GM19035 (cell line): ENCODE data around the gene FAM72C.
"Not testable (repeated sequence)": the region's sequence is repeated elsewhere in the genome, so short reads cannot be mapped to it uniquely, and the experiment has no call there.

ENCODE experiments used
- ATAC-seq: cut with Tn5 transposase; IDR thresholded peaks from one replicate; pipeline ENCODE4 v1.9.1; 2021; ENCODE audit not compliant: unreplicated experiment

FAM72C gene

DNA sequence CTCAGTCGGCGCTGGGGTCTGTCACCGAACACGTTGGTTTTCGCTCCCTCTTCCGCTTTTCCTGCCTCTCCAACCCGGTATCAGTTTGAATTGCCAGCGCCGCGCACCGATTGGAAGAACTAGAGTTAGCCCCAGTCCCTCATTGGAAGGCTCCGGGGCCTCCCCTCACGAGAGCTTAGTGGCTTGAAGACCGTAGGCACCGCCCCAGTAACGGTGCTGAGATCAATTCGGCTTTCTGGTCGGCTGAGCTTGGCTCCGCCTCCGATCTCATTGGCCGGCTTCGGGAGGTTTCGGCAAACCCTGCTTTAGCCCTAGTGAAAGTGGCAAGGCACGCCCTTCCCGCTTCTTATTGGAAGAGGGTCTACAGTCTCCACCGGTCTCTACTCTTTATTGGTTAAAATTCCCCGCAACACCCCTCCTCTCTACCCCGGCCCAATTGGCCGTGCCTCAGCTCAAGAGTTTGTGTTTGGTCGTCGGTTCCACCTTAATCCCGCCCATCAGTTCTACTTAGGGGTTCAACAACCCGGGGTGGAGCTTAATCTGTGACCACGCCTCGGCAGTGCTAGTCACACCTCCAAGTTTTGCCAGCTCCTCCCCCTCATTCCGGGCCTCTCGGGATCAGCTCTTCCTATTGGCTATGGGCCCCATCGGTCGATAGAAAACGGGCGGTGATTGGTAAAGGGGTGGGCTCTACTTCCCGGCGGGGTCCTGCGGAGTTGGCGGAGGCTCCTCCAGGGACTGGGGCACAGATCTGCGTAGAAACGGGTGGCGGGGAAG lies at the start of gene FAM72C:
FAM72C (minus strand) TSS at position 63 of the 777 bp plus-strand sequence. CDS start 845 bp downstream, outside the sequence.
- peak; percentile 81 for ATAC-seq

DNA sequence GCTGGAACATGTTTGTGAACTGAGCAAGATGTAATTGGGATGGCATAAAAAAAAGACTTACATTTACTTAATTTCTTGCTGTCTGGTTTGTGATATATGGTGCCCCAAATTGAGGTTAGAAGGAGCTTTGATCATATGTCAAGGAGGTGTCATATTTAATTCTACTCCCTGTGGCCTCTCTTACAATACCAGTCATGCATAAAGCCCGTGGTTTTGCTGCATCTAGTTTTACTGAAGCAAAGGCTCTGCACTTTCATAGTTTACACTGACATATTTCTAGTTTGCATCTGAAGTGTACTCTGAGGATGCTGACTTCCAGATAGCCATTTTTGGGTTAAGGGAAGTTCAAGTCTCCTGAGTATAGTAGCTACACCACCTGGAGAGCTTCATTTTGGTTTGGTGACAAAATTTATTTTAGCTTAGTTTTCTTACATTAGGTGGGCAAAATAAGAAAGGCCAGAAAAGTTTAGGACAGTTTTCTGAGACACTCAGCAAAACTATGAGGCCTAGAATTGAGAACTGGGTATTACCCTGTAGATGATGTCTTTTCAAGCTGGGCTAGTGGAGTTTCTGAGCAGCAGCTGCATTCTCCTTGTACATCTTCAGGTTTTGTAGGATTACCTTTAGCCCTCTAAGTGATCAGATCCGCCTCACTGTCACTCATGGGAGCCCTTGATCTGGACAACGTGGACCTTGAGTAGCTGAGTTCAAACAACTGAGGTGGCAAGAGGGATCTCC lies 48.4 kb upstream of the FAM72C start:
- ATAC-seq, result not testable (repeated sequence)

DNA sequence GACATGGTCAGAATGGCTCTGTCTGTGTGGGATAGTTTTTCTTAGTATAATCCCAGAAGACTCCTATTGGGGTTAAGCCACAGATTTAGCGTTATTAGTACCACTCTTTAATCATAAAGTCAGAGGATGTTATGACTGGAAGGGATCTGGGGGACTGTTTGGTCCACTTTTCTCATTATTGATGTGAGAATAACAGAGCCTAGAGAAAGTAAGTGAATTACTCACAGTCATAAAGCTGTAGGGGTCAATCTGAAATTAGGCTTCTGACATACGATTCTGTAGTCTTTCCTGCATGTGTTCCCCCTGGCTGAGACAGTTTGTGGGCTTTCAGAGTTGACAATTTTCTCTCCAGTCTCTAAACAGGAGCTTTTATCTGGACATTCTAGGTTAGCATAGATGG lies 47.3 kb upstream of the FAM72C start:
- not testable (repeated sequence) for ATAC-seq

DNA sequence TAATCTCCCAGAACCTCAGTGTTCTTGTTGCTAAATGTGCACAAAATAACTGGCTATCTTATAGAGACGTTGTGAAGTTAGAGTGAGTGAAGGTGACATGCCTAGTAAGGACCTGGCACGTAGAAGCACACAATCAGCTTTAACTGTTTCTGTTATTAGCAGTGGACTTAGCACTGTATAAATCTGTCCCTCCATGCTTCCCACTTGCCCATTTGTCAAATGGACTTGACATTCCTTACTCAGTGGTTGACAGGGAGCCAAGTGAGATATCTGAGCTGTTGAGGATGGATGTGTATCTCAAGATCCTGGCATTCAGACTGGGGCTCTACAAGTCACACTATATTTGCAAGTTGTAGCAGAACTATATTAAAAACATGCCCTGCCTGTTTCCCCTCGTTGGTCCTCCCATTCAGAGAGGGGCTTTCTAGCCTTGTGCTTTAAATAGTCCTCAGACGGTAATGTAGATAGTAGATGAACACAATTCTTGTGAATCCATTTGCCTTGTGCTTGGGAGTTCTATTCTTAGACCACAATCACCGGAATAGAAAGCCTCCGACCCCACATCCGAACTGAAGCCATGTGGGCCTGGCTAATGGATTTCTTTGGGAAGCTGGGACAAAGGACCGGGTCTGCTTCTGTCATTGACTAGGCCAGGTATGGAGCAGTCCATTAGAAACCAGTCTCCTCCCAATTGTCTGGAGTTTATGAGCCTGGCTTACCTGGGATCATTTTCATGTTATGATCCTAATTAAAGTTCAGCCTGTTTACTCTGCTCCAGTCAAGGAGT lies 43.6 kb upstream of the FAM72C start:
- ATAC-seq, result not testable (repeated sequence)

DNA sequence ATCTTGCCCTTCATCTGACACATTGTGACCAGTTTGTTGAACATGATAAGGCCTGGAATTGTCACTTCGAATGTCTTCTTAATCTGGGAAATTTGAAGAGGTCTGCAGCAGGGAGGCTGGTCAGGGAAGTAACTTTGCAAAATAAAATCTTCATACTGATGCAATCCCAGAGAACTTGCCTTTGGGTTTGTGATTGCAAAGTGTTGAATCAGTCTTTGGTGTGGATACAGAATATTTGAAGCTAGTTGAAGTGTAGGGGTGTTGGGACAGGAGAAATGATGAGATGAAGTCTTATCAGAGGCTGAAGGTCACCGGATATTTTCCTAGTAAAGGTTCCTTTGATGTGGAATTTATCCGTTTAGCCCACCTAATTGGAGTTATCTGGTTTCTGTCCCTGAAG lies 42.7 kb upstream of the FAM72C start:
- ATAC-seq, result not testable (repeated sequence)

DNA sequence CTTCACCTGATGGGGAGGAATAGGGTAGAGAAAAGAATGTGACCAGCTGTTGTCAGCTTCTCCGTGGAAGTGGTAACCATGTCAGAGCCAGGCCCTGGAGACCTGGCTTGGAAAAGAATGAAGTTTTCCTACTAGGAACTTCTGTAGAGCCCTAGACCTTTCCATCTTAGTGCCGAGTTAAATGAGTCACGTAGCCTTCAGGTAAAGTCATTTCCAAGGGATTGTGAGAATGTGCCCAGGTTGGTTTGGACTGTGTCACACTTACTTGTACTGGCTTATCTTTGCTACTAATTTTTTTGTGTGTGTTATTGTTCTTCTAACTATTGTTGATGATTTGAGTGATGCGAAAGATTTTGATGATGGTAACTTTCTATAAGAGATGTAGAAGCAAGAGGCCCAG lies 42.3 kb upstream of the FAM72C start:
- ATAC-seq, result not testable (repeated sequence)

DNA sequence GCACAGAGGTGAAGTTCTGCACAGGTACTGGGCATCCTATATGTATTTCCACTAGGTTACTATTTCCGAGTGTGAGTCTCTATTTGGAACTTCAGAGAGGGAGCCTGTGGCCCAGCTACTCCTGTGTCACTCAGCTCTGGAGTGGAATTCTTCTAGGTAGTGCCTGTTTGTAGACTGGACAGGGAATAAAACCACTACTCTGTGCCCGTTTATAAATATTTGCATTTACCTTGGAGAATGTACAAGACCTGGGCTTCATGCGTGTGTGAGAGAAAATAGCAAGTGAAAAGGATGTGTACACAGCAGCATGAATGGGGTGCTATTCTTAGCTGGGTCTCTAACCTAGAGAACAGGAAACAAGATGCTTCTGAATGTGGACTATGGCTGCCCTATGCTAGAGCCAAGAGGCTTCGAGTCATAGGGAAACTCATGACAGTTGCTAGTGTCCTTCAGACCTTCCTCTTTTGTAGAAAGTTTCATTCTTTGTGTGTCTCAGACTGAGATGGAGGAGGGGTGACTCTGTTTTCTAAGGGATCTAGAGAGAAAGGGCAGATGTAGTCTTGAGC lies 40.5 kb upstream of the FAM72C start:
- ATAC-seq, result peak; percentile 98

DNA sequence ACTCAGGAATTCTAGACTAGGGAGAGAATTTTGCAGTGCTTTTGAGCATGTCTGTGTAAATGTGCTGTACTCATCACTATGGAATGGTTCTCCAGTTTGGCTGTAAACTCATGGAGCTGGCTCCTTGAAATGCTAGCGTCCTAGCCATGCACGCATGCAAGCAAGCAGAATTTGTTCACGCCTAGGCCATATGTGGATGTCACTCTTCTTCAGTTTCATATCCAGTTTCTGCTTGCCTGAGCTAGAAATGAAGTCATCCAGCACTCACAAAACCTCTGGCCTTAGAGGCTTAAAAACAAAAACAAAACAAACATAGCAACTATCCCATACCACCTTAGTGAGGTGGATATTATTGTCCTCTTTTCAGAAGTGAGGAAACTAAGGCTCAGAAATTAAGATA lies 37.6 kb upstream of the FAM72C start:
- ATAC-seq, result peak; percentile 48

DNA sequence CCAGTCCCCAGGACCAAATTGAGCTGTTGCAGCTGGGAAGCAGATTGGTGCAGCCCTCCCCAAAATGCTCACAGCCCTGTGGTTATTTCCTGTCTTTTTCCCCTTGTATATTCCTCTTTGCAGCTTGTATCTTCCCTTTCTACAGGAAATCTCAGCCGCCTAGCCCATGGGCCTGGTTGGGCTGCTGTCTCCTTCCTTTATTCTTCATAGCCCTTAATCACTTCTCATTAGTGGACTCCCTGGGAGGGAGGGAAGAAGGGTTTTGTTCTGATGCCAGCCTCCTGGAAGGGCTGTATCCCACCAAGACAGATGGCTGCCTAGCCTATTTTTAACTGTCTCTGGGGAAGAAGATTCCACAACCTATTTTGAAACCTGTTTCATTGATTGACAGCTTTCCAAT lies 32.5 kb upstream of the FAM72C start:
- not testable (repeated sequence) for ATAC-seq

DNA sequence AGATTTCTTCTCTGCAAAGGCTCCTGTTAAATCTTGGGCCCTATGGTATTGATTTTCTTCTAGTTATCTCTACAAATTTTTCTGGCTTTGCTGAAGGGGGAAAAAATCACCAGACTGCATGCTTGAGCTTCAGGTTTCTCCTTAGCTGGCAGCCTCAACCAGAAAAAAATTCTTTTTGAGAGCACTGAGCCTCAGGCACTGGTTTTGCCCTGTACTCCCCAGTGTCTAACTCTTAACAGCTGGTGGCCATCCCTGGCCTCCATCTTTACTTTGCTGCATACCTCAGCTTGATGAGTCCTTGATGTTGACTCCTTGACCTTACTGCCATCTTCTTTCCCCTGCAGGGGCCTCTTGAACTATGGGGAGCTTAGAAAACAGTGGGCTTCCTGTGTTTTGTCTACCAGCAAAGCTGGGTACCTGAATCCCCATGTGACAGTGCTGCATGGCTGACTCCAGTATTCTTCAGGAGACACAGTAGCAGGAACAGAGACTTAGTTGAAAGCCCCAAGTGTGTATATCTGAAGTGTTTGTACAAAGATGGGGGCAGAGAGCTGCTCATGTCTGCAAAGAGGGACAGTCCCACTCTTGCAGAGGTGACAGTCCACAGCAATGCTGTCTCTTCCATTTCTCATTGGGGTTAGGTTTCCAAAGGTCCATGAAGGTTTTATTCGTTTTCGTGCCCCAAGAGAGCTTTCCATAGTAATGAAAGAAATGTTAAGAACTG lies 31.7 kb upstream of the FAM72C start:
- ATAC-seq, result not testable (repeated sequence)

DNA sequence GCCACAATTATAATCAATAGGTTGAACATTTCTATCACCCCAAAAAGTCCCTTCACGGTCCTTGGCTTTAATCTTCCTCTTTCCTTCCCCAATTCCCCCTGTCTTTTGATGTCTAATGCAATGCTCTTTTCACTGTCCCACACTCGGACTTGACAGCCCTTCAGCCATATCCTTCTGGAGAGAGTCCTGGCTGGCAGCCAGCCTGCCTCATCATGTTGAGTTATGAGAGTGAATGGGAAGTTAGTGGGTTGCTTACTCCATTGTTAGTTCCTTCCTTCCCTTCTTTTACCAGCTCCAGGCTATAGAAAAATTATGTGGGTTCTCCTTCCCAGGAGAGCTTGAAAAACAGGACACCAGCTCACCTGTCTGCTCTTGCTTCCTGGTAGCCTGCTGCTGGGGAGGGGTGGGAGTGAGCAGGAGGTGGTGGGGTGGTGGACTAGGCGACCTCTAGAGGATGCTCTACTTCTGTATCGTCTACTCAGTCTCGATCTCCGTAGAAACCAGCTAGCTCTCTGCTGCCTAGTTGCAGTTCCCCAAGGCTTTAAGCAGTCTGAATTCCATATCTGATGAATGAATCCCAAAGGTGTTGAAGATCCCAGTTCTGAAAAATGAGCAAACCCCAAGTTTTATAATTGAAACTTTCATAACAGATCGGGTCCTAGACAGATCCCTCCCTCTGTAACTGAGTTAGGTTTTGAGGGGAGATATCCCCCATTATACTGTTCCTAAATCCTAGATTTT lies 30.5 kb upstream of the FAM72C start:
- ATAC-seq, result not testable (repeated sequence)

DNA sequence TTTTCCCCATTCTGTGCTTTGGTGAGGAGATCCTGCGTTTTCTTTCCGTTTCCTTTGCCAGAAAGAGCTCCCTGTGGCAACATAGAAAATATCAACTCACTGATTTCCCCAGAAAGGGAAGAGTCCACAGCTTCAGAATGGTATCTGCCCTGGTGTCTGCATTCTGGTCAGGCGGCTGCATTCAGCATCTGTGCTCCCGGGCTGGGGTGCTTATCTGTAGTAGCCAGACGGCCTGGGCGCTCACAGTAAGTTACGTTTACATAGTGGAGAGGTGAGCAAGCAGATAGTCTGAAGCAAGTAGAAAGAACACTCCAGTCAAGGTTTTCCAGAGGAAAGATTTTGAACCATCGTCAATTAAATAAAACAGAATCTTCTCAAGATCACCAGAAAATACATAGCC lies 29.3 kb upstream of the FAM72C start:
- not testable (repeated sequence) for ATAC-seq

DNA sequence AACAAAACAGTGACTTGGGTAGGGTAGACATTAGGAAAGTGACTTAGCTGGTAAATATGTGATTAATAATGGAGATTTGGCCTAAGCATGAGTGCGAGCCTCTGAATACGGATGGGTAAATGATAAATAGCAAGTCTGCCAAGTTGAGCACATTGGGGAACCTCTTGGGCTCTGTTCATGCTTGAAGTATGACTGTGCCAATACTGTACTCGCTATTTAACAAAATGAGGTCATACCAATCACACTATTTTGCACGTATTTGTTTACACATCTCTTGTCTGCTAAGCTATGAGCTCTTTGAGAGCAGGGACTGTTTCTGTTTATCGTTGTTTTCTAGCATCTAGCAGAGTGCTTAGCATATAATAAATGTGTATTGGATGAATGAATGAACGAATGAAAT lies 24.2 kb upstream of the FAM72C start:
- ATAC-seq, result not testable (repeated sequence)

DNA sequence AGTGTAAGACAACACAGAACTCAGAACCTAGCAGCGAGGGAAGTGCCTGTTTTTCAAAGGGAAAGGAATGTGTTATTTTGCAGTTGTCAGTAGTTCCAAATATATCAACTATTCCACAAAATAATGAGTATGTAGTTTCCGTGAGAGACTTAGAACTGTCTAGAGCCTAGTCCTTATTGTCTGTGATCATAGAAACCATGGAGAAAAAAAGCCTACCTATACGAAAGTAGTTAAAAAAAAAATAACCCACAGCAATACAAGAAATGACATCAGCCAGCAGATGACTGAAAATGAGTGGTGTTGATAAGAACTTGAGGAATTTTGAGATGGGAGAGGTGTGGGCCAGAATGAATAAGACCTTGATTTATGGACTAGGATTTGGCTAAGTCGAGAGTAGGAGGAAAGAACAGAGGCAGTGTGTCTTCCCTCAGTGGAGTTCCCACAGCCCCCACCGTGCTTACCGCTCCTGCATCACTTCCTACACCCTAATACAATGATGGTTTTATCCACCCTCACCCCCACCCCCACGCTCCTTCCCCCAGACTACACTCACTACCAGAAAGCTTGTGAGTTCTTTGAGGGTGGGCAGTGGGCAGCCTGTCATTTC lies 21.6 kb upstream of the FAM72C start:
- not testable (repeated sequence) for ATAC-seq

DNA sequence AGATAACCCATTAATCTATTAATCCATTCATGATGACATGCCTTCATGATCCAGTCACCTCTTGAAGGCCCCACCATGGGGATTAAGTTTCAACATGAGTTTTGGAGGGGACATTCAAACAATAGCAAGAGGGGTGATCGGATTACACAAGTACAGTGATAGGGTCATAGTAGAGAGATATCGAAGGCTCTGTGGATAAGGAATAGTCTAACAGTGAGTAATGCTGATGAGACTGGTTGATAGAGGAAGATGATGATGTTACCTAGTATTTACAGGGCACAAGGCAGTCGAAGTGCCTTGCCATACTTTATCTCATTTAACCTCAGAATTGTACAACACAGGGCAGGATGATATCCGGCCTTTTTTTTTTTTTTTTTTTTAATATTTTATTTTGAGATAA lies 18.9 kb upstream of the FAM72C start:
- ATAC-seq, result not testable (repeated sequence)

DNA sequence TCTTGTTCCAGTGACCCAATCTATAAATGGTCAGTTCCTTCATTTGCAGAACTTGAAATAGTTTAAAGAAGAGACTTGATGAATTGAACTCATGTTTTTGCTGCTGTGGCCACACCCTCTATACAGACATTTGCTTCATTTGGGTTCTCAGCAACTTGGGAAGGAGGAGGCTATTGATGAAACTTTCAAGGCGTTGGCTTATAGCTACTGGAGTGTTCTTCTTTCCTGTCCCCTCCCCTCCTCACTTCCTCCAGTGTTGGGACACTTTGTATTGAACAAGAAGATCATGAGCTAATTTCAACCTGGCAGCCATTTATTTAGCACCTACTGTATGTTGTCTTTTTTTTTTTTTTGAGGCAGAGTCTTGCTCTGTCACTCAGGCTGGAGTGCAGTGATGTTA lies 17.9 kb upstream of the FAM72C start:
- ATAC-seq, result not testable (repeated sequence)

DNA sequence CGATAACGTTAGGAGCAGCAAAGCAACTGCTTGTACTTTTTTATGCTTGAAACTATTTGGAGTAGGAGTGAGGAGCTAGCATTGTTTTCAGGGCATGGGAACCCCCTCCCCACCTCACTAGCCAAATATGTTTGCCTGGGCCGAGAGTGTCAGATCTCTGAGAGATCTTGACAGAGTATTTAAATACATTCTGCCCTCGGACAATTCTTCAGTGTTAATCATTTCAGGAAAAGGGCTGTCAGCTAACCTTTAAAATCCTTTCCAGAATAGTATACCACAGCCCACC lies 17.6 kb upstream of the FAM72C start:
- not testable (repeated sequence) for ATAC-seq

DNA sequence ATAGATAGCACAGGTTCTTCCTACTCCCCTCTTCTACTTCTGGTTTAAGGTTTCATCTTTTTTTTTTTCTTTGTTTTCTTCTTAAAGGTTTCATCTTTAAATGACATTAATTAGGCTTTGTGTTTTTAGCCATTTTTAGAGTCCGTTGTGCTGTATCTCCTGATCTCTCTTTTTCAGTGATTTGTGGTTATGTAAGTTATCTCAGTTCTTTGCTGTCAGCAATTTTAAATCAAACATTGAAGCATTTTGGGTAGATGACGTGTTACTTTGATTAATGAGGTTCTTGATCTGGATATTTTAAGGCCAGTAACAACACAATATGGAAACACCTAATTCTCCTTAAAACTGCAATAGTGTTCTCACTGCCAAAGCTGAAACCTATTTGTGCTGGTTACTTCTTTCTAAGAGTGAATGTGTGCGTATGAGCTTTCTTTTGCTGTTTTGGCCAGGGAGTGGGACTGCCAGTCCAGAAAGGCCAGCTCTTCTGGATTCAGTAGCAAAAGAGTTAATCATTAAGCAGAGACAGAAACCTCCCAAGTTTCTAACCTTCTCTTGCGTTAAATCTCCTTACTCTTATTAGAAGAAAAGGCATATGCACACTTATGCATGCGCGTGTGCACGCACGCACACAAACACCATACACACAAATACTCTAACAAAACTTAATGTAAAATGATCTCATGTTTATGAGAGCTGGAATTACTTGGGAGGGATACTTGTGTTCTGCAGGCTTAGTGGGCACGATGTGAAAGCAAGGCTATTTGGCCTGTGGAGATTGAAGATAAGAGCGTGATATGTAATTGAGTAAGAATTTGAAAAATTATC lies 17.0 kb upstream of the FAM72C start:
- not testable (repeated sequence) for ATAC-seq

DNA sequence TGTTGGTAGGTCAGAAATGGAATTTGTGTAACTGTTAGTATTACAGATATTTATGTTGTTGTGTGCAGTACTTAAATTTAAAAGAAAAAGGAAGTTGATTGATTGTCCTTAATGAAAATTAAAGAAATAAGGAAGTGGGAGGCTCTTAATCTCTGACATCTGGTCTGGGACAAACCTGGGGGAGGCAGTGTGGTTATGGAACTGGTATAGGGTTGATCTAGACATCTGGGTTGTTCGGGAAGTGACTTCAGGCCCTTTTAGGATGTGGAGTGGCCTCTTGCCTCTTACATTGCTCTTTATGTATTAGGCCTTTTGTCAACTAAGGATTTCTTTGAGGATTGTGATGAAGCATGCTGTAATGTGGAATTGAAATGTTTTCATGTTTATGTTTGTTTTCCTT lies 16.1 kb upstream of the FAM72C start:
- ATAC-seq, result not testable (repeated sequence)
